Measurements from ENCODE around the gene RBM10. TPM values are rescaled to one million over a fixed set of nuclear protein-coding genes. Genes with fewer than 3 reads are reported as not detected.

RBM10 gene
- total RNA-seq, 4 donors from 2014 or later, result 25.3 to 38.4 (median 29.8) TPM

GRCh38 chrX:47227334-47227583, 82.2 kb downstream of the RBM10 start:
- Histone ChIP-seq H3K27ac (replicated peaks in 1 of 4) (no peak overlapping the region), H3K9me3 (no peaks in the 10 kb centered on the region), H3K27me3 (no peaks in the 10 kb centered on the region), H3K4me3 (no peak overlapping the region), H3K4me1 (peaks cover 0 to 2% (median 2%) of the 10 kb centered on the region in 4 donors), H3K36me3 (peaks cover 38 to 69% (median 65%) of the 10 kb centered on the region in 4 donors)
- WGBS, result 94% methylated on average over 8 of the region's 9 CpGs
- intact Hi-C loops (cut with DNase I), result no loop called here
- no peak for TF ChIP-seq CTCF (IDR thresholded peaks at IDR 0.05)
- TF ChIP-seq POLR2A (IDR thresholded peaks at IDR 0.05; ENCODE audit: low read depth), result no peak
- TF ChIP-seq POLR2AphosphoS5 (IDR thresholded peaks at IDR 0.05), result no peak
- no peak for TF ChIP-seq EP300 (IDR thresholded peaks at IDR 0.05)
- no peak for DNase-seq (ENCODE audit: extremely low spot score)

GRCh38 chrX:47228550-47229270, 83.7 kb downstream of the RBM10 start:
- H3K27ac ChIP-seq (replicated peaks in 1 of 4), result no peak overlapping the region
- 95% methylated on average over 7 of the region's 12 CpGs for WGBS
- no peaks in the 10 kb centered on the region for H3K27me3 ChIP-seq
- DNase-seq (ENCODE audit: extremely low spot score), result no peak
- H3K4me1 ChIP-seq, result peaks cover 0 to 7% (median 6%) of the 10 kb centered on the region in 4 donors
- intact Hi-C loops (cut with DNase I), result no loop called here
- no peak for TF ChIP-seq CTCF (IDR thresholded peaks at IDR 0.05)
- TF ChIP-seq POLR2A (IDR thresholded peaks at IDR 0.05; ENCODE audit: low read depth), result no peak
- no peak for TF ChIP-seq POLR2AphosphoS5 (IDR thresholded peaks at IDR 0.05)
- TF ChIP-seq EP300 (IDR thresholded peaks at IDR 0.05), result no peak
- H3K36me3 ChIP-seq, result peaks cover 35 to 60% (median 58%) of the 10 kb centered on the region in 4 donors
- no peaks in the 10 kb centered on the region for H3K9me3 ChIP-seq
- H3K4me3 ChIP-seq, result no peak overlapping the region

GRCh38 chrX:47229427-47229826, 84.4 kb downstream of the RBM10 start:
- H3K36me3 ChIP-seq, result peaks cover 31 to 53% (median 51%) of the 10 kb centered on the region in 4 donors
- TF ChIP-seq POLR2AphosphoS5 (IDR thresholded peaks at IDR 0.05), result no peak
- no peak for TF ChIP-seq EP300 (IDR thresholded peaks at IDR 0.05)
- no peak for TF ChIP-seq CTCF (IDR thresholded peaks at IDR 0.05)
- no peak for TF ChIP-seq POLR2A (IDR thresholded peaks at IDR 0.05; ENCODE audit: low read depth)
- intact Hi-C loops (cut with DNase I), result no loop called here
- no peak overlapping the region for H3K27ac ChIP-seq (replicated peaks in 1 of 4)
- no peak overlapping the region for H3K4me3 ChIP-seq
- no peaks in the 10 kb centered on the region for H3K9me3 ChIP-seq
- DNase-seq (ENCODE audit: extremely low spot score), result no peak
- H3K4me1 ChIP-seq, result peaks cover 0 to 8% (median 7%) of the 10 kb centered on the region in 4 donors
- H3K27me3 ChIP-seq, result no peaks in the 10 kb centered on the region
- 100% methylated on average over 6 of the region's 6 CpGs for WGBS

- Histone ChIP-seq H3K4me1 (peaks cover 0 to 16% (median 9%) of the 10 kb centered on the region in 4 donors), H3K27me3 (no peaks in the 10 kb centered on the region), H3K9me3 (no peaks in the 10 kb centered on the region), H3K27ac (replicated peaks in 1 of 4) (no peak overlapping the region), H3K4me3 (no peak overlapping the region), H3K36me3 (peaks cover 26 to 44% (median 42%) of the 10 kb centered on the region in 4 donors)
- DNase-seq (ENCODE audit: extremely low spot score), result no peak
- intact Hi-C loops (cut with DNase I), result no loop called here
- TF ChIP-seq CTCF (IDR thresholded peaks at IDR 0.05) (no peak), EP300 (IDR thresholded peaks at IDR 0.05) (no peak)
- WGBS, result 91% methylated on average over 5 of the region's 5 CpGs
These were observed 85.3 kb downstream of the RBM10 start for GRCh38 chrX:47230136-47230868.
